ENCODE data around the gene C2orf69. TPM values are rescaled to one million over a fixed set of nuclear protein-coding genes. Genes with fewer than 3 reads are reported as not detected.

C2orf69 gene
- total and polyA plus RNA-seq, 2 donors (not counting 1 experiment from before 2014, with no cell fraction given) = 3.7 to 12.9 TPM

DNA sequence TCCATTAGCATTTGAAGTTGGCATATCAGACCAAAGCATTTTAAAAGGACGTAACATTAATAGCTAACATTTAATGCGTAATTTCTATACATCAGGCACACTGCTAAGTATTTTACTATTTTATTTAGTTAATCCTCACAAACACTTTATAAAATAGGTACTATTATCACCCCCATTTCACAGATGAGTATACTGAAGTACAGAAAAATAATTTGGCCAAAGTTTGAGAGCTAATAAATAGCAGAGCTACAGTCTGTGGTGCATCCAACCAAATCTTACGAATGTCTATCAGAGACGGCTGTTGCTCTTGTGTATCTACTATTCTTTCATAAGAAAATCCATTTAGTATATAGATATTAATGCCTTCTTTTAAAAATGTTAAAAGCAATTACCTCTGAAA is 32.3 kb downstream of the C2orf69 start:
- Histone ChIP-seq H3K27me3 (replicated peaks in 1 of 4; ENCODE audit: control extremely low read depth in 1 of 4, control insufficient read depth in 3 of 4, insufficient read depth in 4 of 4, low read length in 3 of 4) (no peaks in the 10 kb centered on the region), H3K9me3 (ENCODE audit: control extremely low read depth in 1 of 3, control insufficient read depth in 2 of 3, insufficient read depth in 1 of 3, low read length in 2 of 3) (no peaks in the 10 kb centered on the region), H3K4me2 (replicated peaks; ENCODE audit: low read depth, low read length, poor library complexity, severe bottlenecking) (no peak overlapping the region), H3K79me2 (ENCODE audit: control insufficient read depth, insufficient read depth, low read length) (peaks cover 20% of the 10 kb centered on the region), H3K27ac (ENCODE audit: low read length in 2 of 2) (no peak overlapping the region), H2AFZ (ENCODE audit: insufficient read depth, low read depth, low read length, poor library complexity, severe bottlenecking) (no peak overlapping the region), H3K4me3 (ENCODE audit: control extremely low read depth in 1 of 5, extremely low read depth in 1 of 5, insufficient read depth in 1 of 5, low read depth in 2 of 5, low read length in 4 of 5) (no peak overlapping the region), H3K9ac (ENCODE audit: low read length) (no peak overlapping the region), H3K36me3 (replicated peaks in 1 of 2; ENCODE audit: control extremely low read depth in 1 of 2, control insufficient read depth in 1 of 2, extremely low read depth in 1 of 2, insufficient read depth in 2 of 2, low read length in 1 of 2) (peaks cover 12 to 41% of the 10 kb centered on the region in 2 experiments), H4K20me1 (ENCODE audit: control insufficient read depth, insufficient read depth, low read length, poor library complexity, severe bottlenecking) (no peaks in the 10 kb centered on the region), H3K4me1 (ENCODE audit: control insufficient read depth in 2 of 2, insufficient read depth in 2 of 2, low read length in 2 of 2) (no peaks in the 10 kb centered on the region)
- DNase-seq (no peak), ATAC-seq (ENCODE audit: low read depth) (no peak)
- Mint-ChIP-seq H3K4me1 (peaks cover 3% of the 10 kb centered on the region), H3K4me3 (no peak overlapping the region), H3K9me3 (ENCODE audit: insufficient read depth) (no peaks in the 10 kb centered on the region), H3K27ac (no peak overlapping the region), H3K27me3 (no peaks in the 10 kb centered on the region)
- intact Hi-C loops (cut with micrococcal nuclease) = no loop called here
- POLR2A ChIA-PET = no interaction called here
- CTCF ChIA-PET = no interaction called here
- TF ChIP-seq, protein P1, sequence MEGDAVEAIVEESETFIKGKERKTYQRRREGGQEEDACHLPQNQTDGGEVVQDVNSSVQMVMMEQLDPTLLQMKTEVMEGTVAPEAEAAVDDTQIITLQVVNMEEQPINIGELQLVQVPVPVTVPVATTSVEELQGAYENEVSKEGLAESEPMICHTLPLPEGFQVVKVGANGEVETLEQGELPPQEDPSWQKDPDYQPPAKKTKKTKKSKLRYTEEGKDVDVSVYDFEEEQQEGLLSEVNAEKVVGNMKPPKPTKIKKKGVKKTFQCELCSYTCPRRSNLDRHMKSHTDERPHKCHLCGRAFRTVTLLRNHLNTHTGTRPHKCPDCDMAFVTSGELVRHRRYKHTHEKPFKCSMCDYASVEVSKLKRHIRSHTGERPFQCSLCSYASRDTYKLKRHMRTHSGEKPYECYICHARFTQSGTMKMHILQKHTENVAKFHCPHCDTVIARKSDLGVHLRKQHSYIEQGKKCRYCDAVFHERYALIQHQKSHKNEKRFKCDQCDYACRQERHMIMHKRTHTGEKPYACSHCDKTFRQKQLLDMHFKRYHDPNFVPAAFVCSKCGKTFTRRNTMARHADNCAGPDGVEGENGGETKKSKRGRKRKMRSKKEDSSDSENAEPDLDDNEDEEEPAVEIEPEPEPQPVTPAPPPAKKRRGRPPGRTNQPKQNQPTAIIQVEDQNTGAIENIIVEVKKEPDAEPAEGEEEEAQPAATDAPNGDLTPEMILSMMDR (IDR thresholded peaks at IDR 0.05) = no peak
- no peak for TF ChIP-seq EZH2 (IDR thresholded peaks at IDR 0.05; ENCODE audit: borderline replicate concordance, insufficient read depth, low read depth, low read length, poor library complexity, severe bottlenecking)
- WGBS (ENCODE audit: insufficient coverage) = no CpG with 5 or more reads among the region's 4 CpGs

DNA sequence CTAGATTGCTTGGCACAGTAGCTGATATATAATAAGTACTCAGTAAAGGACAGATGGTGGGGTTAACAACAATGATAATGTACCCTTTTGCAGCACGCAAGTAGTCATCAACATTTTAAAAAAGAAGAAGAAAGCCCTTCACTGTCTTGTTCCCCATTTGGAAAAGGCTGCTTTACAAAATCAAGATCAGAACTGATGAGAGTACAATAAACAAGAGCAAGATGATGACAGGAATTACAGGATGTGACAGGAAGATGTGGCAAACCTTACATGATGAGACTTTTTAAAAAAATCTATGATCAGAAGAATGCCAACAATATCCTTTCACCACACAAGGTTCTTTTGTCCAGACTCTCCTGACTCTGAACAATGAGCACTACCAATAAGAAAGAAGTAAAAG is 35.1 kb downstream of the C2orf69 start:
- Histone ChIP-seq H3K4me3 (ENCODE audit: control extremely low read depth in 1 of 5, extremely low read depth in 1 of 5, insufficient read depth in 1 of 5, low read depth in 2 of 5, low read length in 4 of 5) (no peak overlapping the region), H3K36me3 (replicated peaks in 1 of 2; ENCODE audit: control extremely low read depth in 1 of 2, control insufficient read depth in 1 of 2, extremely low read depth in 1 of 2, insufficient read depth in 2 of 2, low read length in 1 of 2) (peaks cover 13 to 41% of the 10 kb centered on the region in 2 experiments), H3K9me3 (ENCODE audit: control extremely low read depth in 1 of 3, control insufficient read depth in 2 of 3, insufficient read depth in 1 of 3, low read length in 2 of 3) (no peaks in the 10 kb centered on the region), H3K79me2 (ENCODE audit: control insufficient read depth, insufficient read depth, low read length) (peaks cover 24% of the 10 kb centered on the region), H2AFZ (ENCODE audit: insufficient read depth, low read depth, low read length, poor library complexity, severe bottlenecking) (no peak overlapping the region), H3K9ac (ENCODE audit: low read length) (no peak overlapping the region), H3K4me1 (ENCODE audit: control insufficient read depth in 2 of 2, insufficient read depth in 2 of 2, low read length in 2 of 2) (no peaks in the 10 kb centered on the region), H3K4me2 (replicated peaks; ENCODE audit: low read depth, low read length, poor library complexity, severe bottlenecking) (no peak overlapping the region), H3K27me3 (replicated peaks in 1 of 4; ENCODE audit: control extremely low read depth in 1 of 4, control insufficient read depth in 3 of 4, insufficient read depth in 4 of 4, low read length in 3 of 4) (no peaks in the 10 kb centered on the region), H3K27ac (ENCODE audit: low read length in 2 of 2) (no peak overlapping the region), H4K20me1 (ENCODE audit: control insufficient read depth, insufficient read depth, low read length, poor library complexity, severe bottlenecking) (no peaks in the 10 kb centered on the region)
- DNase-seq (no peak), ATAC-seq (ENCODE audit: low read depth) (no peak)
- Mint-ChIP-seq H3K4me1 (peaks cover 3% of the 10 kb centered on the region), H3K27ac (no peak overlapping the region), H3K9me3 (ENCODE audit: insufficient read depth) (no peaks in the 10 kb centered on the region), H3K4me3 (no peak overlapping the region), H3K27me3 (no peaks in the 10 kb centered on the region)
- TF ChIP-seq EZH2 (IDR thresholded peaks at IDR 0.05; ENCODE audit: borderline replicate concordance, insufficient read depth, low read depth, low read length, poor library complexity, severe bottlenecking) = no peak
- TF ChIP-seq, protein P1 (IDR thresholded peaks at IDR 0.05) = no peak
- ChIA-PET POLR2A (no interaction called here), CTCF (no interaction called here)
- WGBS (ENCODE audit: insufficient coverage) = no CpG with 5 or more reads among the region's 1 CpG
- intact Hi-C loops (cut with micrococcal nuclease) = no loop called here

Measured in B cell (primary cell).